Measurements from ENCODE around the gene ARHGAP36. TPM values are rescaled to one million over a fixed set of nuclear protein-coding genes. Genes with fewer than 3 reads are reported as not detected.

The ARHGAP36 gene
- total RNA-seq, 1 donor from 2014 or later = not detected

DNA sequence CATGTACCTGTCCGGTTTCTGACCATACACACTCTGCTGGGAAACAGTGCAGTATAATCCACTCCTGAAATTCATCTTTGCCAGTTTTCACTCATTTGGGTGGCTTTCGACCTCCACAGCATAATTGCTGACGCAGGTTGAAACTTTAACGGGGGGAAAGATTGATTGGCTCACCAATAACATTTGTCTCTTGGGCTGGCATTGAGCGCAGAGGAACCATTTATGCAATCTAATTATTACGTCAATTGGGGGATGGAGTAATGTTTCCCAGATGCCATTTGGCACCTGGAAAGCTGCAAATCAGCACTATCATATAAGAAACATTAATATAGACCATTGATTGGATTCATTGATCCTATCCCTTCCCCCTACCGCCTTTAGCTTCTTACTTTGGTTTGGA is 24.1 kb upstream of the ARHGAP36 start:
- DNase-seq (ENCODE audit: low spot score) = no peak
- no peaks in the 10 kb centered on the region for H3K36me3 Mint-ChIP-seq (ENCODE audit: low read depth, unreplicated experiment)
- no peak overlapping the region for H3K27ac Mint-ChIP-seq (ENCODE audit: unreplicated experiment)
- H3K9me3 Mint-ChIP-seq (ENCODE audit: unreplicated experiment) = no peaks in the 10 kb centered on the region
- H3K4me1 Mint-ChIP-seq (ENCODE audit: unreplicated experiment) = no peaks in the 10 kb centered on the region
- TF ChIP-seq, protein P1, sequence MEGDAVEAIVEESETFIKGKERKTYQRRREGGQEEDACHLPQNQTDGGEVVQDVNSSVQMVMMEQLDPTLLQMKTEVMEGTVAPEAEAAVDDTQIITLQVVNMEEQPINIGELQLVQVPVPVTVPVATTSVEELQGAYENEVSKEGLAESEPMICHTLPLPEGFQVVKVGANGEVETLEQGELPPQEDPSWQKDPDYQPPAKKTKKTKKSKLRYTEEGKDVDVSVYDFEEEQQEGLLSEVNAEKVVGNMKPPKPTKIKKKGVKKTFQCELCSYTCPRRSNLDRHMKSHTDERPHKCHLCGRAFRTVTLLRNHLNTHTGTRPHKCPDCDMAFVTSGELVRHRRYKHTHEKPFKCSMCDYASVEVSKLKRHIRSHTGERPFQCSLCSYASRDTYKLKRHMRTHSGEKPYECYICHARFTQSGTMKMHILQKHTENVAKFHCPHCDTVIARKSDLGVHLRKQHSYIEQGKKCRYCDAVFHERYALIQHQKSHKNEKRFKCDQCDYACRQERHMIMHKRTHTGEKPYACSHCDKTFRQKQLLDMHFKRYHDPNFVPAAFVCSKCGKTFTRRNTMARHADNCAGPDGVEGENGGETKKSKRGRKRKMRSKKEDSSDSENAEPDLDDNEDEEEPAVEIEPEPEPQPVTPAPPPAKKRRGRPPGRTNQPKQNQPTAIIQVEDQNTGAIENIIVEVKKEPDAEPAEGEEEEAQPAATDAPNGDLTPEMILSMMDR (IDR thresholded peaks at IDR 0.05; ENCODE audit: unreplicated experiment) = no peak
- peaks cover 3% of the 10 kb centered on the region for H3K27me3 Mint-ChIP-seq (ENCODE audit: unreplicated experiment)
- no peak overlapping the region for H3K4me3 Mint-ChIP-seq (ENCODE audit: unreplicated experiment)

DNA sequence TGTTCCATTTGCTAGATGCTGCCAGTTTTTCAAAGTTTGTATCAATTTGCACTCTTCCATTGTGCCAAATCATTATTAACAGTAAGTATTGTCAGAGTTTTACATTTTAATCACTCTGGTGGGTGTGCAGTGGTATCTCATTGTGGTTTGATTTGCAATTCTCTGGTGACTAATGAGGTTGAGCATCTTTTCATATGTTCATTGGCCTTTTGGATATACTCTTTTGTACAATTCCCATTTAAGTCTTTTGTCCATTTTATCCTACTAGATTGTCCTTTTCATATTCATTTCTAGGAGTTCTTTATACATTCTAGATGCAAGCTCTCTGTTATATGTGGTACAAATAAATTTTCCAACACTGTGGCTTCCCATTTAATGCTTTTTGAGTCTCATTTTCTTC is 17.4 kb upstream of the ARHGAP36 start:
- Mint-ChIP-seq H3K4me3 (ENCODE audit: unreplicated experiment) (no peak overlapping the region), H3K27me3 (ENCODE audit: unreplicated experiment) (peaks cover 5% of the 10 kb centered on the region)

DNA sequence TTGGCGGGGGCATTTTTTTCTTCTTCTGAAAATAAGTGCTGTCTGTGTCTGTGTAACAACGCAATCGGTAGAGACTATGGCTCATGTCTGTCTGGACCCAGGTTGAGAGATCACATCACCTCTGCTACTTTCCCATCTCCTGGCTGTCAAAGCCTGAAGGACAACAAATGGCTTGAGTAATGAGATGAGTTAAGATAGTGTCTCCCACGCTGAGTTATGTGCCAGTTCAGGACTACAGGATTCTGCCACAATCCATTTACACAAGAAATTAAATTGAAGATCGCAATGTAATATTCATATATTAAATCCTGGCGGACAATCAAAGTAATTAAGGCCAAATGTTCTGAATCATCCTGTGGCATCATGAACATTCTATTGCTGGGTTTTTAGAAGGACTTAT is 16.5 kb upstream of the ARHGAP36 start:
- peaks cover 3% of the 10 kb centered on the region for H3K4me1 Mint-ChIP-seq (ENCODE audit: unreplicated experiment)
- TF ChIP-seq, protein P1 (IDR thresholded peaks at IDR 0.05; ENCODE audit: unreplicated experiment) = no peak
- no peak for DNase-seq (ENCODE audit: low spot score)
- peaks cover 5% of the 10 kb centered on the region for H3K27me3 Mint-ChIP-seq (ENCODE audit: unreplicated experiment)
- no peaks in the 10 kb centered on the region for H3K36me3 Mint-ChIP-seq (ENCODE audit: low read depth, unreplicated experiment)
- H3K4me3 Mint-ChIP-seq (ENCODE audit: unreplicated experiment) = no peak overlapping the region
- no peaks in the 10 kb centered on the region for H3K9me3 Mint-ChIP-seq (ENCODE audit: unreplicated experiment)
- no peak overlapping the region for H3K27ac Mint-ChIP-seq (ENCODE audit: unreplicated experiment)

More for the DNA sequence above, 17.4 kb upstream of the ARHGAP36 start:
- H3K36me3 Mint-ChIP-seq (ENCODE audit: low read depth, unreplicated experiment) = no peaks in the 10 kb centered on the region
- H3K4me1 Mint-ChIP-seq (ENCODE audit: unreplicated experiment) = no peaks in the 10 kb centered on the region
- no peaks in the 10 kb centered on the region for H3K9me3 Mint-ChIP-seq (ENCODE audit: unreplicated experiment)
- no peak for DNase-seq (ENCODE audit: low spot score)
- H3K27ac Mint-ChIP-seq (ENCODE audit: unreplicated experiment) = no peak overlapping the region
- TF ChIP-seq, protein P1 (IDR thresholded peaks at IDR 0.05; ENCODE audit: unreplicated experiment) = no peak

DNA sequence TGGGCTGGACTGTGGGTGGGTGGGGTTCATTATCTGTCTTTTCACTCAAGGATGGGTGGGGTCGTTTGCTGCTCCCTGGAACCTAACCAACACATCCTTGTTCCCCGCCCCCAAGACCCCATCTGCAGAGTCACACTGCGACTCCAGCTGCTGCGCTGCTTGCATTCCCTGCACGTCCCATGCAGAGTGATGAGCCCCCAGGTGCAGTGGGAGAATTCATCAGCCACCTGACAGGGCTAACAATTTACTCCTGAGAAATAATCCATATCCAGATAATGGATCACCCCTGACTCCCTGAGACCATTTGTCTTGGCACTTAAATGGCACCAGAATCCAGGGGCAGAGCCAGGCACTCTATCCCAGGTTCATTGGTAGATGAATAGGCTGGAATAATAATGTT is 12.4 kb upstream of the ARHGAP36 start:
- Mint-ChIP-seq H3K36me3 (ENCODE audit: low read depth, unreplicated experiment) (no peaks in the 10 kb centered on the region), H3K4me1 (ENCODE audit: unreplicated experiment) (peaks cover 4% of the 10 kb centered on the region), H3K9me3 (ENCODE audit: unreplicated experiment) (no peaks in the 10 kb centered on the region), H3K27me3 (ENCODE audit: unreplicated experiment) (peaks cover 2% of the 10 kb centered on the region), H3K27ac (ENCODE audit: unreplicated experiment) (no peak overlapping the region), H3K4me3 (ENCODE audit: unreplicated experiment) (no peak overlapping the region)
- no peak for DNase-seq (ENCODE audit: low spot score)
- TF ChIP-seq, protein P1 (IDR thresholded peaks at IDR 0.05; ENCODE audit: unreplicated experiment) = no peak

DNA sequence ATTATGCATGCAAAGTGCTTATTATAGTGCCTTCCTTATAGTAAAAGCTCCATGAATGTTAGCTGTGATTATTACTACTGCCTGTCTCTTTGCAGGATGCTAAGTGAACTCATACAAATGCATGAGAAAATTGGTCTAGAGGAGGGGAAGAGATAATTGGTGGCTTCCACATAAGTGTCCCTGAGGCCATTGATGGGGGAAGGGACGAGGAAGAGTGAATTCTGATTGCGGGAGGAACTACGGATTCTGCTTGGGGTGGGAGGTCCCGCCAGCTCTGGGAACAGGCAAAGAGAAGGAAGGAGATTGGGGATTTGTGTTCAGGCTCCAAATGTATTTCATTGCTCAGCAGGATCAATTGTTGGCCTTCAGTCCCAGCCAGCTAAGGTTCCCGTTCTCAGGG is 11.6 kb upstream of the ARHGAP36 start:
- peaks cover 4% of the 10 kb centered on the region for H3K4me1 Mint-ChIP-seq (ENCODE audit: unreplicated experiment)
- peak overlapping the region; percentile 18 for H3K27ac Mint-ChIP-seq (ENCODE audit: unreplicated experiment)
- H3K36me3 Mint-ChIP-seq (ENCODE audit: low read depth, unreplicated experiment) = no peaks in the 10 kb centered on the region
- no peaks in the 10 kb centered on the region for H3K9me3 Mint-ChIP-seq (ENCODE audit: unreplicated experiment)
- H3K27me3 Mint-ChIP-seq (ENCODE audit: unreplicated experiment) = peaks cover 2% of the 10 kb centered on the region
- TF ChIP-seq, protein P1 (IDR thresholded peaks at IDR 0.05; ENCODE audit: unreplicated experiment) = no peak
- no peak for DNase-seq (ENCODE audit: low spot score)
- no peak overlapping the region for H3K4me3 Mint-ChIP-seq (ENCODE audit: unreplicated experiment)
